Spleen (tissue), 11 donors: Measurements from ENCODE around the gene ETV6. TPM values are rescaled to one million over a fixed set of nuclear protein-coding genes. Genes with fewer than 3 reads are reported as not detected.
A peak's percentile ranks its signal among the peaks of the same experiment; 100 is the strongest.

Source experiments
- DNase-seq: peaks from one replicate; pipeline ENCODE4 v3.0.0-alpha.2; 2020
- H3K27ac ChIP-seq, 8 donors: fragments of 200-600 bp; sonication (generic) in 7 of 8; 1 replicate in 4 of 8; 2 replicates in 4 of 8; pipeline versions ENCODE4 v1.5.0 to v1.8.0; 2016 to 2021; ENCODE audit warnings: inconsistent platforms in 4 of 8, mild to moderate bottlenecking in 4 of 8, moderate library complexity in 1 of 8
- H3K27me3 ChIP-seq, 7 donors: fragments of 200-600 bp; sonication (generic) in 6 of 7; replicated peaks in 1 of 7; 1 replicate in 4 of 7; 2 replicates in 3 of 7; pipeline versions ENCODE4 v1.5.0 to v1.8.0; 2016 to 2021; ENCODE audit warnings: inconsistent platforms in 3 of 7, mild to moderate bottlenecking in 1 of 7
- H3K36me3 ChIP-seq, 6 donors: fragments of 200-600 bp; sonication (generic) in 5 of 6; 1 replicate in 4 of 6; 2 replicates in 2 of 6; pipeline versions ENCODE4 v1.5.0 to v1.8.0; 2016 to 2021; ENCODE audit warnings: inconsistent platforms in 2 of 6
- H3K4me1 ChIP-seq, 6 donors: fragments of 200-600 bp; sonication (generic) in 5 of 6; 1 replicate in 3 of 6; 2 replicates in 3 of 6; pipeline versions ENCODE4 v1.5.0 to v1.8.0; 2016 to 2021; ENCODE audit warnings: inconsistent platforms in 3 of 6
- H3K4me3 ChIP-seq, 8 donors: fragments of 200-600 bp; sonication (generic) in 7 of 8; 1 replicate in 4 of 8; 2 replicates in 4 of 8; pipeline versions ENCODE4 v1.5.0 to v1.8.0; 2016 to 2021; ENCODE audit warnings: inconsistent platforms in 4 of 8, mild to moderate bottlenecking in 4 of 8, moderate library complexity in 2 of 8
- H3K9me3 ChIP-seq, 8 donors: fragments of 200-600 bp; sonication (generic) in 7 of 8; 1 replicate in 4 of 8; 2 replicates in 4 of 8; pipeline versions ENCODE4 v1.5.0 to v1.8.0; 2016 to 2021; ENCODE audit warnings: inconsistent platforms in 4 of 8
- POLR2A ChIP-seq, 3 donors: fragments of 450-650 bp; IDR thresholded peaks; one replicate each; pipeline ENCODE4 v1.5.1; 2017; ENCODE audit warnings: antibody characterized with exemption in 3 of 3, mild to moderate bottlenecking in 1 of 3
- POLR2AphosphoS5 ChIP-seq, 3 donors: sonication (generic); formaldehyde crosslinking; IDR thresholded peaks; one replicate each; pipeline ENCODE4 v1.5.1; 2017; ENCODE audit warnings: antibody characterized with exemption in 3 of 3
- WGBS, 5 donors: extraction: QIAGEN DNeasy Blood & Tissue Kit in 3 of 5; methylation state at CpG; one replicate each; pipeline versions ENCODE4 v1.1.5 to v1.1.7; 2013 to 2018; 5-methylcytosine and 5-hydroxymethylcytosine counted together
- intact Hi-C: fragments of 100-400 bp; cut with DNase I; formaldehyde crosslinking; loops from one replicate; pipeline ENCODE4 v1.15.0; 2023; ENCODE audit warnings: low total_unique reads
- polyA plus RNA-seq, 3 donors: library from polyadenylated mRNA; stranded (reverse); fragments of 200-250 nt; gene quantifications; one replicate each; pipeline ENCODE4 v1.2.1, GENCODE V29; 2013
- total RNA-seq, 7 donors: library from RNA; depleted of rRNA in 3 of 7; stranded (reverse); fragments of >200 nt in 3 of 7; fragmentation: NEBNext Ultra II Directional in 4 of 7; extraction: Animal tissue kit (Norgen Biotek cat#: 25700) in 4 of 7; gene quantifications; one replicate each; pipeline versions ENCODE4 v1.1.0 to v1.2.1, GENCODE V29; 2016 to 2021
- TF ChIP-seq, protein P1 (sequence below), 11 experiments: fragments of 200-600 bp in 7 of 11; fragments of 450-650 bp in 4 of 11; sonication (generic) in 4 of 11; IDR thresholded peaks in 8 of 11; conservative IDR thresholded peaks in 3 of 11; 1 replicate in 7 of 11; 2 replicates in 4 of 11; pipeline versions ENCODE4 v1.4.0 to v1.8.0; 2016 to 2021; ENCODE audit warnings: antibody characterized with exemption in 11 of 11, inconsistent platforms in 4 of 11, mild to moderate bottlenecking in 1 of 11
- donor health status: healthy with polysubstance abuse.
- donor health status: DM: no; HTN: no; CAD: no; lungs with moderate emphysema.
- donor health status: DM: no; HTN: no; CAD: no.
- donor health status: Bipolar disorder and iron deficiency.
- donor health status: healthy.
- donor health status: DM: no; HTN: no; CAD: no.
- donor health status: DM: yes; HTN: yes; CAD: no.

ETV6 gene
- total and polyA plus RNA-seq, 10 donors = 7.2 to 116 (median 57.8) TPM

DNA sequence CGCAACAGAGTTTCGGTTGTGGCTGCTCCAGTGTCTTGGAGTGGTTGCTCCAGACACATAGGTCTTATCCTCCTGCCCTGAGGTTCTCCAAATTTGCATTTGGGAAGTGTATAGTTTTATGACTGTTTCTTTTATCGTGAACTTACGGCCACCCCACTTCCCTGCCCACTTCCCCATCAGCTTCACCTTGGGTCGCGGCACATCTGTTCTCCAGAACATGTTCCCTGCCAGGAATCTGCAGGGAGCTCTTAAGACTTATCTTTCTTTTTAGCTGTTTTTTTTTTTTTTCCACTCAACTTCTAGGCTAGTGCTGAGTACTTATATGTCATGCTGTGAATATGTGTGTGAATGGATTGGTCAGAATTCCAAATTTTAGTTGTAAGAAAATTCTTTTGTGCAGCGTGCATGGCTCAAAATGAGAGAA is 75.4 kb downstream of the ETV6 start:
- no peak for DNase-seq
- no peaks in the 10 kb centered on the region for H3K36me3 ChIP-seq
- H3K9me3 ChIP-seq = no peaks in the 10 kb centered on the region
- peak overlapping the region in 6 of 8 donors; percentile 3 to 80 (median 20) for H3K27ac ChIP-seq
- WGBS, 5 donors = 29 to 48% (median 36%) methylated on average over 7 of the region's 7 CpGs
- H3K4me1 ChIP-seq = peaks cover 38 to 99% (median 85%) of the 10 kb centered on the region in 6 donors
- no peak overlapping the region for H3K4me3 ChIP-seq
- no peak for TF ChIP-seq POLR2A (IDR thresholded peaks at IDR 0.05)
- peak in 1 of 3 donors; percentile 24 for TF ChIP-seq POLR2AphosphoS5 (IDR thresholded peaks at IDR 0.05)
- intact Hi-C loops = loop anchor here (5.0 kb wide), 1 partner anchor 73 kb away; no protein-coding TSS in a partner anchor
- H3K27me3 ChIP-seq = no peaks in the 10 kb centered on the region

DNA sequence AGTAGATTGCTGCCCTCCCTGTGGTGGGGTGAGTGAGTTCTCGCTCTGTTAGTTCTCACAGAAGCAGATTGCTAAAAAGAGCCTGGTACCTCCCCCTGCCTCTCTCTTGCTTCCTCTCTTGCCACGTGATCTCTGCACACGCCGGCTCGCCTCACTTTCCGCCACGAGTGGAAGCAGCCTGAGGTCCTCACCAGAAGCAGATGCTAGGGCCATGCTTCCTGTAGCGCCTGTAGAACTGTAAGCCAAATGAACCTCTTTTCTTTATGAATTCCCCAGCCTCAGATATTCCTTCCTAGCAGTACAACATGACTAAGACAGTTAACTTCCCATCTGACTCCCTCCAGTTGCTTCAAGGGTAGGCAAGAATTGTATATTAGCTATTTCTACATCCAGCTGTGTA is 76.2 kb downstream of the ETV6 start:
- TF ChIP-seq POLR2A (IDR thresholded peaks at IDR 0.05) (no peak), POLR2AphosphoS5 (IDR thresholded peaks at IDR 0.05) (peak in 1 of 3 donors; percentile 30)
- TF ChIP-seq, protein P1, sequence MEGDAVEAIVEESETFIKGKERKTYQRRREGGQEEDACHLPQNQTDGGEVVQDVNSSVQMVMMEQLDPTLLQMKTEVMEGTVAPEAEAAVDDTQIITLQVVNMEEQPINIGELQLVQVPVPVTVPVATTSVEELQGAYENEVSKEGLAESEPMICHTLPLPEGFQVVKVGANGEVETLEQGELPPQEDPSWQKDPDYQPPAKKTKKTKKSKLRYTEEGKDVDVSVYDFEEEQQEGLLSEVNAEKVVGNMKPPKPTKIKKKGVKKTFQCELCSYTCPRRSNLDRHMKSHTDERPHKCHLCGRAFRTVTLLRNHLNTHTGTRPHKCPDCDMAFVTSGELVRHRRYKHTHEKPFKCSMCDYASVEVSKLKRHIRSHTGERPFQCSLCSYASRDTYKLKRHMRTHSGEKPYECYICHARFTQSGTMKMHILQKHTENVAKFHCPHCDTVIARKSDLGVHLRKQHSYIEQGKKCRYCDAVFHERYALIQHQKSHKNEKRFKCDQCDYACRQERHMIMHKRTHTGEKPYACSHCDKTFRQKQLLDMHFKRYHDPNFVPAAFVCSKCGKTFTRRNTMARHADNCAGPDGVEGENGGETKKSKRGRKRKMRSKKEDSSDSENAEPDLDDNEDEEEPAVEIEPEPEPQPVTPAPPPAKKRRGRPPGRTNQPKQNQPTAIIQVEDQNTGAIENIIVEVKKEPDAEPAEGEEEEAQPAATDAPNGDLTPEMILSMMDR (IDR thresholded peaks at IDR 0.05 in 8 of 11, conservative IDR thresholded peaks at IDR 0.05 in 3 of 11) = no peak
- H3K9me3 ChIP-seq = no peaks in the 10 kb centered on the region
- H3K4me1 ChIP-seq = peaks cover 46 to 99% (median 86%) of the 10 kb centered on the region in 6 donors
- H3K4me3 ChIP-seq = no peak overlapping the region
- intact Hi-C loops = loop anchor here (5.0 kb wide), 1 partner anchor 73 kb away; no protein-coding TSS in a partner anchor
- WGBS, 5 donors = 50 to 83% (median 64%) methylated on average over 8 of the region's 8 CpGs
- DNase-seq = no peak
- no peaks in the 10 kb centered on the region for H3K36me3 ChIP-seq
- H3K27me3 ChIP-seq = no peaks in the 10 kb centered on the region
- H3K27ac ChIP-seq = peak overlapping the region in 5 of 8 donors; percentile 10 to 84 (median 56)

DNA sequence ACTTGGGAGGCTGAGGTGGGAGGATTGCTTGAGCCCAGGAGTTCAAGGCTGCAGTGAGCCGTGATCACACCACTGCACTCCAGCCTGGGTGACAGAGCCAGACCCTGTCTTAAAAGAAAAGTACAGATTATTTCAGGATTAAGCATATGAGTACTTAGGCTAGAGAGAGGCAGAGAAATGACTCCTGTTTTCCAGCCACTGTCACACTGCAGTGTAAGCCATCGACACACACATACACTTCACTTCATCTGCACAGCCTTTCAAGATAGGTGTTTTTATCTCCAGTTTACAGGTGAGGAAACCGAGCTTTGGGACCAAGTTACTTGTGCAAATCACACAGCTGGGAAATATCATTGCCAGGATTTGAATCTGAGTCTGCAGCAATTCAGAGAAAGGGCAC is 77.2 kb downstream of the ETV6 start:
- Histone ChIP-seq H3K27me3 (no peaks in the 10 kb centered on the region), H3K4me3 (no peak overlapping the region), H3K36me3 (no peaks in the 10 kb centered on the region), H3K9me3 (no peaks in the 10 kb centered on the region), H3K27ac (peak overlapping the region in 5 of 8 donors; percentile 16 to 84 (median 73)), H3K4me1 (peaks cover 55 to 99% (median 89%) of the 10 kb centered on the region in 6 donors)
- no peak for DNase-seq
- TF ChIP-seq, protein P1 (IDR thresholded peaks at IDR 0.05 in 8 of 11, conservative IDR thresholded peaks at IDR 0.05 in 3 of 11) = no peak
- TF ChIP-seq POLR2AphosphoS5 (IDR thresholded peaks at IDR 0.05) (no peak), POLR2A (IDR thresholded peaks at IDR 0.05) (no peak)
- 81 to 90% (median 85%) methylated on average over 3 of the region's 3 CpGs for WGBS, 5 donors
- intact Hi-C loops = loop anchor here (5.0 kb wide), 1 partner anchor 74 kb away; no protein-coding TSS in a partner anchor

DNA sequence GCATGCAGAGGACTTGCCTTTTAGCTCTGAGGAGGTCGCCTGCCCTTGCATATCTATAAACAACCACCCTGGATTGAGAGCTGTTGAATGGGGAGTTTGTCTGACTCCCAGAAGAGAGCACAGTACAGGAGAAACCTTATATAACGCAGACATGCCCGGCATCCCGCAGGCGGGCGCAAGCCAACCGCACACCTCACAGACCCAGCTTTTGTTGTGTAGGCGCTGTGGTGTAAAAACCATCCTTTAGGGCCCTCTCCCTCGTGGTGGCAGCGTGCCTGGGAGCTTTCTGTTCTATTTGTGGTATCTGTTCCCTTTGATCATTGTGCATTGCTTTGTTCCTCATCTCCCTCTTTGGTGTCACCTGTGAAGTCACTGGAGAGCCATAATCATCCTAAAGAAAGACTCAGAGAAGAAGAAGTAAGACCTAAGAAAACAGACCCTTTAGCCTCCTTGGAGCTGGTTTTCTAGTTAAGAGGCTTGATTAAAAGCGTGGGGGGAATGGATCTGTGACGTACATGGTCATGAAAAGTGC is 77.7 kb downstream of the ETV6 start:
- H3K4me1 ChIP-seq = peaks cover 58 to 99% (median 90%) of the 10 kb centered on the region in 6 donors
- H3K9me3 ChIP-seq = no peaks in the 10 kb centered on the region
- intact Hi-C loops = loop anchor here (5.0 kb wide), 1 partner anchor 75 kb away; no protein-coding TSS in a partner anchor
- TF ChIP-seq POLR2AphosphoS5 (IDR thresholded peaks at IDR 0.05) (peak in 2 of 3 donors; percentile 34 to 41), POLR2A (IDR thresholded peaks at IDR 0.05) (no peak)
- no peak overlapping the region for H3K4me3 ChIP-seq
- no peaks in the 10 kb centered on the region for H3K27me3 ChIP-seq
- no peak for DNase-seq
- WGBS, 5 donors = 44 to 75% (median 63%) methylated on average over 12 of the region's 12 CpGs
- H3K27ac ChIP-seq = peak overlapping the region in 5 of 8 donors; percentile 16 to 84 (median 73)
- no peaks in the 10 kb centered on the region for H3K36me3 ChIP-seq

DNA sequence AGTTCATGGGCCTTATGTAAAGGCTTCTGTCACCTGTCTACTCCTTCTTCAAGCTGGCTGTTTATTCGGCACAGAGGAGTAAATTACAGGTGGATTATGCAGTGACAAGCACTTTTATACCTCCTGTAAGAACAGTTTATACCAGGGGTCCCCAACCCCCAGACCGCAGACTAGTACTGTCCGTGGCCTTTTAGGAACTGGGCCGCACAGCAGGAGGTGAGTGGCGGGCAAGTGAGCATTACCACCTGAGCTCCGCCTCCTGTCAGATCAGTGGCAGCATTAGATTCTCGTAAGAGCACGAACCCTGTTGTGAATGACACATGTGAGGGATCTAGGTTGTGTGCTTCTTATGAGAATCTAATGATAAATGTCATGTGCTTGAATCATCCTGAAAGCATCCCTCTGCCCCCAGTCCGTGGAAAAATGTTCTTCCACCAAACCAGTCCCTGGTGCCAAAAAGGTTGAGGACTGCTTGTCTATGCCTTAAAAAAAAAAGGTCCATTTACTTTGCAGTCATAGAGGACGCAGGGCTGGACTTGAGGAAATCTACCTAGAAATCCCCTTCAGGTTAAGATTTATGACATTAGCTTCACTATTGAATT is 78.8 kb downstream of the ETV6 start:
- TF ChIP-seq POLR2AphosphoS5 (IDR thresholded peaks at IDR 0.05) (no peak), POLR2A (IDR thresholded peaks at IDR 0.05) (no peak)
- TF ChIP-seq, protein P1 (IDR thresholded peaks at IDR 0.05 in 8 of 11, conservative IDR thresholded peaks at IDR 0.05 in 3 of 11) = no peak
- no peak for DNase-seq
- Histone ChIP-seq H3K27me3 (no peaks in the 10 kb centered on the region), H3K9me3 (no peaks in the 10 kb centered on the region), H3K36me3 (no peaks in the 10 kb centered on the region), H3K4me1 (peaks cover 67 to 100% (median 96%) of the 10 kb centered on the region in 6 donors), H3K4me3 (no peak overlapping the region), H3K27ac (peak overlapping the region in 4 of 8 donors; percentile 73 to 84 (median 77))
- intact Hi-C loops = loop anchor here (5.0 kb wide), 1 partner anchor 76 kb away; no protein-coding TSS in a partner anchor
- WGBS, 5 donors = 88 to 93% (median 90%) methylated on average over 10 of the region's 10 CpGs
